Brain microvascular endothelial cell (primary cell): ENCODE results near the gene SLC25A43.

Experiments
- DNase-seq: peaks from one replicate; pipeline ENCODE4 v3.0.0-alpha.2; 2020
- H3K27ac ChIP-seq: fragments of 250-450 bp; sonication (Bioruptor Pico); 2 replicates; pipeline ENCODE4 v1.5.1; 2020; ENCODE audit warnings: mild to moderate bottlenecking, moderate library complexity
- H3K27me3 ChIP-seq: fragments of 250-450 bp; sonication (Bioruptor Pico); replicated peaks from 2 replicates; pipeline ENCODE4 v1.5.1; 2020; ENCODE audit warnings: mild to moderate bottlenecking
- H3K36me3 ChIP-seq: fragments of 250-450 bp; sonication (Bioruptor Pico); replicated peaks from 2 replicates; pipeline ENCODE4 v1.5.1; 2020; ENCODE audit warnings: mild to moderate bottlenecking
- H3K4me3 ChIP-seq: 2 replicates; pipeline ENCODE4 v1.5.1; 2011; ENCODE audit warnings: low read depth, mild to moderate bottlenecking, control low read depth, low read length, moderate library complexity
- CTCF ChIP-seq: IDR thresholded peaks from 2 replicates; pipeline ENCODE4 v1.5.1; 2011; ENCODE audit warnings: low read depth, mild to moderate bottlenecking, moderate library complexity, low read length, control low read depth, inconsistent platforms; ENCODE audit errors: missing control alignments
- in situ Hi-C: cut with HindIII; loops from 2 replicates; pipeline ENCODE4 v1.10.0; 2017; ENCODE audit warnings: low sequenced_read_pairs, low pct_ligation_motif_present

Gene SLC25A43

GRCh38 chrX:119495734-119496726, 96.9 kb downstream of the SLC25A43 start:
- Histone ChIP-seq H3K4me3 (no peak overlapping the region), H3K27ac (no peak overlapping the region), H3K27me3 (no peaks in the 10 kb centered on the region), H3K36me3 (no peaks in the 10 kb centered on the region)
- in situ Hi-C loops: no loop called here
- no peak for DNase-seq
- TF ChIP-seq CTCF: no peak

- Histone ChIP-seq H3K27ac (no peak overlapping the region), H3K36me3 (no peaks in the 10 kb centered on the region), H3K4me3 (no peak overlapping the region), H3K27me3 (no peaks in the 10 kb centered on the region)
- no peak for DNase-seq
- no peak for TF ChIP-seq CTCF
- in situ Hi-C loops: no loop called here
Observed at GRCh38 chrX:119497185-119497584, 98.0 kb downstream of the SLC25A43 start.

- in situ Hi-C loops: no loop called here
- Histone ChIP-seq H3K27ac (no peak overlapping the region), H3K36me3 (no peaks in the 10 kb centered on the region), H3K4me3 (no peak overlapping the region), H3K27me3 (no peaks in the 10 kb centered on the region)
- no peak for DNase-seq
- no peak for TF ChIP-seq CTCF
Observed at GRCh38 chrX:119500061-119500800, 101.1 kb downstream of the SLC25A43 start.

GRCh38 chrX:119501511-119502148, 102.5 kb downstream of the SLC25A43 start:
- no peak overlapping the region for H3K4me3 ChIP-seq
- no peak for DNase-seq
- H3K27ac ChIP-seq: no peak overlapping the region
- no peaks in the 10 kb centered on the region for H3K27me3 ChIP-seq
- in situ Hi-C loops: no loop called here
- TF ChIP-seq CTCF: no peak
- no peaks in the 10 kb centered on the region for H3K36me3 ChIP-seq

GRCh38 chrX:119502727-119503483, 103.8 kb downstream of the SLC25A43 start:
- no peaks in the 10 kb centered on the region for H3K36me3 ChIP-seq
- H3K27me3 ChIP-seq: no peaks in the 10 kb centered on the region
- in situ Hi-C loops: no loop called here
- no peak overlapping the region for H3K4me3 ChIP-seq
- peak; percentile 27 for DNase-seq
- H3K27ac ChIP-seq: peak overlapping the region; percentile 44
- TF ChIP-seq CTCF: no peak
